ELF-1 (cell line): Measurements from ENCODE around the gene ENOX1.
"Not testable (repeated sequence)": the region's sequence is repeated elsewhere in the genome, so short reads cannot be mapped to it uniquely, and the experiment has no call there.

Experiments
- DNase-seq: peaks from one replicate; pipeline ENCODE4 v3.0.0-alpha.2; 2016; ENCODE audit warnings: low read depth, low spot score

Gene ENOX1

GRCh38 chr13:43432958-43433357 is 353.8 kb downstream of the ENOX1 start:
- no peak for DNase-seq

GRCh38 chr13:43431841-43432240 is 354.9 kb downstream of the ENOX1 start:
- DNase-seq = no peak

GRCh38 chr13:43431290-43431716 is 355.5 kb downstream of the ENOX1 start:
- DNase-seq = no peak

- peak; percentile 31 for DNase-seq
These were observed 358.1 kb downstream of the ENOX1 start for GRCh38 chr13:43428545-43429296.

GRCh38 chr13:43426355-43426754 is 360.4 kb downstream of the ENOX1 start:
- DNase-seq = no peak

- no peak for DNase-seq
These were observed 361.5 kb downstream of the ENOX1 start for GRCh38 chr13:43425234-43425633.

- no peak for DNase-seq
These were observed 362.4 kb downstream of the ENOX1 start for GRCh38 chr13:43424412-43424811.

GRCh38 chr13:43422116-43422515 is 364.7 kb downstream of the ENOX1 start:
- DNase-seq = no peak

GRCh38 chr13:43416842-43417241 is 369.9 kb downstream of the ENOX1 start:
- not testable (repeated sequence) for DNase-seq

- DNase-seq = not testable (repeated sequence)
These were observed 370.4 kb downstream of the ENOX1 start for GRCh38 chr13:43416408-43416807.

GRCh38 chr13:43415903-43416391 is 370.8 kb downstream of the ENOX1 start:
- not testable (repeated sequence) for DNase-seq

GRCh38 chr13:43414111-43414510 is 372.7 kb downstream of the ENOX1 start:
- no peak for DNase-seq

- no peak for DNase-seq
These were observed 375.0 kb downstream of the ENOX1 start for GRCh38 chr13:43411741-43412140.

- DNase-seq = no peak
These were observed 375.6 kb downstream of the ENOX1 start for GRCh38 chr13:43411211-43411610.

- DNase-seq = no peak
These were observed 378.5 kb downstream of the ENOX1 start for GRCh38 chr13:43408274-43408673.

GRCh38 chr13:43407023-43407581 is 379.7 kb downstream of the ENOX1 start:
- no peak for DNase-seq

GRCh38 chr13:43405457-43405856 is 381.3 kb downstream of the ENOX1 start:
- DNase-seq = no peak

- no peak for DNase-seq
These were observed 384.4 kb downstream of the ENOX1 start for GRCh38 chr13:43402380-43402779.

GRCh38 chr13:43401361-43401760 is 385.4 kb downstream of the ENOX1 start:
- no peak for DNase-seq

- no peak for DNase-seq
These were observed 389.7 kb downstream of the ENOX1 start for GRCh38 chr13:43397111-43397510.

- no peak for DNase-seq
These were observed 395.7 kb downstream of the ENOX1 start for GRCh38 chr13:43391036-43391435.

GRCh38 chr13:43390619-43391018 is 396.2 kb downstream of the ENOX1 start:
- DNase-seq = no peak

GRCh38 chr13:43389983-43390382 is 396.8 kb downstream of the ENOX1 start:
- DNase-seq = no peak
